HG03066 (cell line): Measurements from ENCODE around the gene RAB8A.
"Not testable (repeated sequence)": the region's sequence is repeated elsewhere in the genome, so short reads cannot be mapped to it uniquely, and the experiment has no call there.

Experiments used
- ATAC-seq: cut with Tn5 transposase; IDR thresholded peaks from one replicate; pipeline ENCODE4 v1.9.1; 2021; ENCODE audit warnings: low read depth; ENCODE audit not compliant: unreplicated experiment

Gene RAB8A

DNA sequence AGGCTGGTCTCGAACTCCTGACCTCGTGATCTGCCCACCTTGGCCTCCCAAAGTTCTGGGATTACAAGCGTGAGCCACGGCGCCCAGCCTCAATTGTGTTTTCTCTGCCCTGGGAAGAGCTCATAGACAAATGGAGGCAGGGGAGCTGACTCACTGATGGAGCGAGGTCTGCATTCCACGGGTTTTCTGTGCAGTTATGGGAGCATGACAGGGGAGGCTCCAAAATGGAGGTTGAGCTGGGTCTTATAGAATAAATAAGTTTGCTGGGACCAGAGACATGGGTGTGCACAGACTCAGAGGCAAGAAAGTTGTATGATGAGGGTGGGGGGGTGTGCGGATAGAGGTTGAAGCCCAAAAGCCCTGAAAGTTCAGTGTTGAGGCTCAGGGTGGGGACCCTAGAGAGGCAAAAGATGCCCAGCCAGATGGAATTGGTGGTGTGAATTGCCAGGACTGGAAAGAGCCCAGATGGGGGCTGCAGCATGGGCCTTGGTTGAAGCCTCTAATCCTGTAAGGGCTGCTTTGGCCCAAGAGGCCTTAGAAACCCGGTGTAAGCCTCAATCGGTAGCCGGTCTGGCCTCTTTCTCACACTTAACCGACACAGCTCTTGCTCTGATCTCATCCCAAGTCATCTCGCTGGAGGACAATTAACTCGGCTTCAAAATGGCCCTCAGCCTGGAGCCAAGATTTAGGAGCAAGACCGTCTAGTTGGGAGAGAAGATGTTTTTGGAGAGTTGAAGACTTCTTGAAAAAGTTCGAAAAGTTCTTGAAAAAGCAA, 33.5 kb upstream of the RAB8A start:
- no peak for ATAC-seq

DNA sequence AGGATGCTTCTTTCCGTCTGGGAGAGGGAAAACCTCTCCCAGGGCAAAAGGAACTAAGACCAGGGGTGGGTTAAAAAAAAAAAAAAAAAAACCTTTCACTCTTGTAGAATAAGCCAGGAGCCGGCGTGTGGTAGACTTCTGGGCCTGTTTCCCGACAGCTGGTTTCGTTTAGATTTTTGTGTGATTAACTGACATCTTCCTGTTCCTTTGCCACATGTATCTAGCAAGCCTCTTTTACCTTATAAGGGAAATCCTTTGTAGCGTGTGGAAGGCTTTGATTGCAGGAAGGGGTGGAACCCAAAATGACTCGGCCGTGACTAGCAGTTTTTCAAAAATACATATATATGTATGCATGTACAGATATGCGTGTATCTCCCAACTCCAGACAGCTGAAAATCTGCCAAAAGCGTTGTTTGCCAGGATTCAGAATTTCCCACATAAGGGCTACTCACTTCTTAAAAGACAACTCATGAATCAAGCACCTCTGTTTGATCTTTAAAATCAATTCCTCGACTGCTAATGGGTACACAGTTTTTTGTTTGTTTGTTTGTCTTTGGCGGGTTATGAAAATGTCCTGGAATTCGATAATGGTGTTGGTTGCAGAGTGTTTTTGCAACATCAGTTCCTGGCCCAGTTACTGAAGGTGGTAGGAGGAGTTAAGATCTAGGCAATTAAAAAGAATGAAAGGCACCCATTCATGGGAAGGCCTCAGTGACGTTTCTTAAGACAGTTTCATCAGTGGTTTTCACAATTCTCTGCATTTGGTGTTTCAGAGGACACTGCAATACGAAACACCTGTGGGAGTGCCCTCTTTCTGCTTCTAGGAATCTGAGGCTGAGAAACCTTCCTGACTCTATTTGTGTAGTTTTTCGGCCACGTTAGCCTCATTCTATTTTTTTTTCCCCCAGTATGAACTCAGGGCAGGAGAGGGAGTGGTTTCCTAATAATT, 32.7 kb upstream of the RAB8A start:
- no peak for ATAC-seq

DNA sequence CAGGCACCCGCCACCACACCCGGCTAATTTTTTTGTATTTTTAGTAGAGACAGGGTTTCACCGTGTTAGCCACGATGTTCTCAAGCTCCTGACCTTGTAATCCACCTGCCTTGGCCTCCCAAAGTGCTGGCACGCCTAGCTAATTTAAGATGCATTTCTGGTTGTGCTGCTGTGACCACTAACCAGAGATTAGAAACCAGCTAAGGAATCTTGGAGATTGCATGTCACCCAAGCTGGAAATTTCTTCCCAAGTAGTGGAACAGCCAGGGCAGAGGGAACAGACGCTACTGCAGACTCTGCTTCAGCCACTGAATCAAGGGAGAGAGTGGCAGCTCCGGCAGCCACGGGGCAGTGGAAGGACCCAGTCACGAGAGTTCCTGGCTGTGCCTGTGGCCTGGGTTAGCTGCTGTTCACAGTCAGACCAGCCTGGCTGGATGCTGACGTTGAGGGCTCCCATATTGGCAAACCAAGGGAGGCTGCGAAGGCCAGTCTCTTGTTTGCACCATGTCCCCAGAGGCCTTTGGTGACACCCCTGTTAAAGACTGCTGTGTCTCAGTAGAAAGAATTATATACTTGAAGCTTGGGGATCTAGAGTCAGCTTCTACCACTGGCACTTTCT, 27.5 kb upstream of the RAB8A start:
- no peak for ATAC-seq

DNA sequence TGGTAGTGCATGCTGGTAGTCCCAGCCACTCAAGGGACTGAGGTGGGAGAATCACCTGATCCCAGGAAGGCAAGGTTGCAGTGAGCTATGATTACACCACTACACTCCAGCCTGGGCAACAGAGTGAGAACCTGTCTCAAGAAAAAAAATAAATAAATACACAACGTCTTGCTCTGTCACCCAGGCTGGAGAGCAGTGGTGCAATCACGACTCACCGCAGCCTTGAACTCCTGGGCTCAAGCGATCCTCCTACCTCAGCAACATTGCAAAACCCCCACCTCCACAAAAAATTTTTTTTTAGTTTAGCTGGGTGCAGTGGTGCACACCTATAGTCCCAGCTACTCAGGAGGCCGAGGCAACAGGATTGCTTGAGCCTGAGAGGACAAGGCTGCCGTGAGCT, 26.6 kb upstream of the RAB8A start:
- no peak for ATAC-seq

DNA sequence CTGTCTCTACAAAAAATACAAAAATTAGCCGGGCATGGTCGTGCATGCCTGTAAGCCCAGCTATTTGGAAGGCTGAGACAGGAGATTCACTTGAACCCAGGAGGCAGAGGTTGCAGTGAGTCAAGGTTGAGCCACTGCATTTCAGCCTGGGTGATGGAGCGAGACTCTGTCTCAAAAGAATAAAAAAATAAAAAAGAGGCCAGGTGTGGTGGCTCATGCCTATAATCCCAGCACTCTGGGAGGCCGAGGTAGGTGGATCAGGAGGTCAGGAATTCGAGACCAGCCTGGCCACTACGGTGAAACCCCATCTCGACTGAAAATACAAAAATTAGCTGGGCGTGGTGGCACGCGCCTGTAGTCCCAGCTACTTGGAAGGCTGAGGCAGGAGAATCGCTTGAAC, 24.3 kb upstream of the RAB8A start:
- not testable (repeated sequence) for ATAC-seq

DNA sequence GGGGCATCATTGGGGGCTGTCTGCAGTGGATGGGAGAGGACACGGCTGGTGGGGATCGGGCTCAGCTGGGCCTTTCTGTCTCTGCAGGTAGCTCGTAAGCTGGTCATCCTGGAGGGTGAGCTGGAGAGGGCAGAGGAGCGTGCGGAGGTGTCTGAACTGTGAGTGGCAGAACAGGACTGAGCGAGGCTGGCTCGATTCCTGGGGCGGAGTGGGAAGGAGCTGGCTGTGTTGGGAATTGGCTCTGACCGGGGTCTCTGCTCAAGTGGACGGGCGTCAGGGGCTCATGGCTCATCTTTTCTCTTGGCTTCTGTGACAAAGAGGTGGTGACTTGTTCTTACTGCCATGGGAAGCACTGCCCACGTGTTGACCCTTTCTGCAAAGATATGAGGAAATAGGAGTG, 23.7 kb upstream of the RAB8A start:
- no peak for ATAC-seq

DNA sequence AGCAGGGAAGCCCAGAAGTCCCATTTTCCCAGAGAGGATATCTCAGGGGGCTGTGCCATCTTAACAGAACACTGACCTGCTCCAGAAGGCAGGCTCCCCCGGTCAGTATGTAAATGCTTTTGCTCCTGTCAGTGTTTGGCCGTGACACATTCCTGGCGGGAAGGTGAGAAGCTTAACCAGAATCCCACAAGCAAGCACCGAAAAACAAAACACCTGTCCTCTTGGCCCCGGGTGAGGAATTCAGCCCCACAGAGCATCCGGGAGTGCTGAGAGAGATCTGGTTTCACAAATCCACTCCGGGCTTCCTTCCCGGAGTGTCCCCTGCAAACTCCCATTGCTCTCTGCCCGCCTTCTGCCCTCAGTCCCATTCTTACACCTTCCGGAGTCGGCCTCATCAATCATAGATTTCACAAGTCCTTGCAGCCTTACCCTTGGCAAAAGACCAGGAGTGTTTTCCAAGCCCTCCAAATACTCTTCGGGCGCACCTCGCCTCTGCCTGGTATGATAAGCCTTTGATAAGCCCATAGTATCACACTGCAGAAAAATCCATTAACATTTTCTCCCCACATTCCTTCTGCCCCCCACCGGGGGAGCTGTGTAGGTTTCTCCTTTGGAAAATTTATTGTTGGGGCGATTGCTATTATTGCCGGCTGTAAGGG, 23.2 kb upstream of the RAB8A start:
- ATAC-seq: no peak

DNA sequence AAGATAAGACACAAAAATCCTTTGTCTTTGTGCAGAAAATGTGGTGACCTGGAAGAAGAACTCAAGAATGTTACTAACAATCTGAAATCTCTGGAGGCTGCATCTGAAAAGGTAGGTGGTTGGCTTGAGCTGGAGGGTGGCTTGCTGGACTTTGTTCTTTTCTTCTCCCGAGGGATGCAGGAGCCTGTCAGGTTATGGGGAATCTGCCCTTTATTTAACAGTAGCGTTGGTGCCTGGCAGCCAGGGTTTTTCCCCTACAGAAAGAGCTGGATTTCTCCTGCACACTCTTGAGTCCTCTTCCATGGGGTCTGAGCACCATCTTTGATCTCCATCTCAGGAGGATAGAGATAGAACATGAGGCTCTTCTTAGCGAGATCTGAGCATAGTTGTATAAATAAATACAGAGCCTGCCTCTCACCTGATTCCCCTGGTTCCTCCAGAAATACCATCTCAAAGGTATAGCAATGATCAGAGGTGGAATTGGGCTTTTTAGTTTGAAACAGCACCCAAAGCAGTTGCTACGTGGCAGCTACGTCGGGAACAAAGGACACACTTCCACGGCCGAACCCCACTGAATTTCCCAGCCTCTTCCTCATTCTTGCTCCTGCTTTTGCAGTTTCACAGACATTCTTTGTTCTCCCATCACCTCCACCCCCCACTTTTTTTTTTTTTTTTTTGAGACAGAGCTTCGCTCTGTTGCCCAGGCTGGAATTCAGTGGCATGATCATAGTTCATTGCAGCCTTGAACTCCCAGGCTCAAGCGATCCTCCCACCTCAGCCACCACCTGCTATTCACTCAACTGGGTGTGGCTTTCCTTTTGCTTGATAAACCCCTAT, 22.5 kb upstream of the RAB8A start:
- ATAC-seq: no peak

DNA sequence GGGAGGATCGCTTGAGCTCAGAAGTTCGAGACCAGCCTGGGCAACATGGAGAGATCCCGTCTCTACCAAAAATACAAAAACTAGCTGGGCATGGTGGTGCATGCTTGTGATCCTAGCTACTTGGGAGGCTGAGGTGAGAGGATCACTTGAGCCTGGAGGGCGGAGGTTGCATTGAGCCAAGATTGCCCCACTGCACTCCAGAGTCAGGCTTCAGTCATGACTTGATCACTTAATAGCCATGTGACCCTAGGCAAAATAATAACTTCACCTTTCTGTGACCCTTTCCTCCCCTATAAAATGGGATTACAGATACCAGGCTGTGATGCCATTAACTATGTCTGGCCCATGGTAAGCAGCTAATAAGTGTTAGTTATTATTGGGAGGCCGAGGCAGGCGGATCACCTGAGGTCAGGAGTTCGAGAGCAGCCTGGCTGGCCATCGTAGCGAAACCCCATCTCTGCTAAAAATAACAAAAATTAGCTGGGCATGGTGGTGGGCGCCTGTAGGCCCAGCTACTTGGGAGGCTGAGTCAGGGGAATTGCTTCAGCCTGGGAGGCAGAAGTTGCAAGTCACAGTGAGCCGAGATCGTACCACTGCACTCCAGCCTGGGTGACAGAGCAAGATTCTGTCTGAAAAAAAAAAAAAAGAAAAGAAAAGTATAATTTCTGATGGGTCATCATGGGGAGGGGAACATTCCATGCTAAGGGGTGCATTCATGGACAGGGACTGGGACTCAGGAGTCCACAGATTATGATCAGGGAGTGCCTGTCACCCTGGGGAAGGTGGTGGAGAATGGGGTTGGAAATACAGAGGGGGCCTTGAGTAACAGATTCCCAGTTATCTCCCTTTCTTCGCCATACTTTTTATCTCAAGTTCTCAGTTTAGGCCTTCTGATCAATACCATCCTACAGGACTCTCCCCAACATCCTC, 19.9 kb upstream of the RAB8A start:
- no peak for ATAC-seq

DNA sequence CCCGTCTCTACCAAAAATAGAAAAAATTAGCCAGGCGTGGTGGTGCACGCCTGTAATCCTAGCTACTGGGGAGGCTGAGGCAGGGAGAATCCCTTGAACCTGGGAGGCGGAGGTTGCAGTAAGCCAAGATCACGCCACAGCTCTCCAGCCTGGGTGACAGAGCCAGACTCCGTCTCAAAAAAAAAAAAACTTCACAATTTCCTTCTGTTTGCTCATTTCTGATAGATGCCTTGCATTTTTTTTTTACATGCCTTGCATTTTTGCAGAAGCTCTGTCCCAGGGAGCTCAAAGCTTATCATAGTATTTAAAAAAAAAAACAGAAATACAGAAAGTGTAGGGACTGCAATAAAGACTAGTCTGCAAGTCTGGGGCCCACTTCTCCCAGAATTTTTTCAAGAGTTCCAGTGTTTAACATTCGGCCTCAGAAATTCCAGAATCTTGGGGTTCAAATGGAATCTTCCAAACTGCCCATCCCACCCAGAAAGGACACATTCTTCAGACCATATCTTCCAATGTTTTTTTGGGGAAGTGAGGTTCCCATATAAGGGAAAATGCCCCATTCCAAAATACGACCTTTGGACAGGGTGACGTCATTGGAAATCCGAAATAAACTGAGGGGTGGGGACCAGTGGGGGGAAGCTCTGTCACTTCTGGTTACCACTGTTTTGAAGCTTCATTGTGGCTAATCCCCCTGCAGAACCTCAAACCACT, 17.2 kb upstream of the RAB8A start:
- ATAC-seq: no peak

DNA sequence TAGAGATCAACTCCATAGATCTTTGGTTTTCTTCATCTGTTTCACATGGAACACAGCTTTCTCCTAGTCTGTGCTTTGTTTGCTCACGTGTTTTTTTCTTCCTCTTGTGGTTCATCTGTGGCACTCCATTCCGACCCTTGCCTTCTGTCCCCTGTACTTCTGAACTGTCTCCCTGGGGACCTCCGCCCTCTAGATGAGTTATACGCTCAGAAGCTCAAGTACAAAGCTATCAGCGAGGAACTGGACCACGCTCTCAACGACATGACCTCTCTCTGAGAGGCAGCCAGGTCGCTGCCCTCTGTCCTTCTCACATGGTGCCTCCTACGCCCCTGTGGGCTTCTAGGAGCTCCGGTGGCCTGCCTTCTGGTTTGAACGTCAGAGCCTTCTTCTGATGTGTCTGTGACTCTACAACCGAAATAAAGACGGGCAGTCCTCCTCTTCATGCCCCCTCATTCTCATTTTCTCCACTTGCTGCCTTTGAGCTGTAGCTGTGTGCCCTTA, 16.6 kb upstream of the RAB8A start:
- ATAC-seq: no peak

DNA sequence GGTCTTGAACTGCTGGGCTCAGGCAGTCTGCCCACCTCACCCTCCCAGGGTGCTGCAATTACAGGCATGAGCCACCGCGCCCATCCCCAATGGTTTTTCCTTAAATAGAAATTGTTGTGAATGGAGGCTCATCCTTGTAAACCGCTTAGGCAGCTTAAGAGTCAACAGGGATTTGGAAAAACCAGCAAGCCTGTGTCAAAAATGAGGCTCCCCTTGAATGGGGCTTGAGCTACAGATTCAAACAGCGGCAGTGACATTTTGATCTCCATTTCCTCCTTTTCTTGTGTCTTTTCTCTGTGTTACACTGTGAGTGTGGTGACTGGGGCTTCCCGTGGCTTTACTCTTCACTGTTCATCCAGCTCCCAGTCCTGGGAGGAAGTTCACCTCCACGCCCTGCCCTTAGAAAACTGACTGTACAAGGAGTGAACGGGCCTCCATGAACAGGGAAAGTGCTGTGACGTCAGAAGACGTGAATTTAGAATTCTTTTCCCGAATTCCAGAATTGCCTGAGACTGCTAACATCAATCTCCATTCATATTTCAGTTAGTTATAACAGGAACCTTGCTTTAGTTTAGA, 15.3 kb upstream of the RAB8A start:
- no peak for ATAC-seq

DNA sequence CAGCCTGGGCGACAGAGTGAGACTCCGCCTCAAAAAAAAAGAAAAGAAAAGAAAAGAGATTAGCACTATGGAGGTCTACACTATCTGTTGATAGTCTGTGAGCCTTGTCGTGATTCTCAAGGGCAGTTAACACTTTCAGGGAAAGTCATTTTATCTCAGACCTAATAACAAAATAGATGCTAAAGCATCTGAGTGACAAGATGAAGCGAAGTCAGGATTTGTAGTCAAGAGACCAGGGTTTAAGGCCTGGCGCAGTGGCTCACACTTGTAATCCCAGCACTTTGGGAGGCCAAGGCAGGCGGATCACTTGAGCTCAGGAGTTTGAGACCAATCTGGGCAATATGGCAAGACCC, 13.3 kb upstream of the RAB8A start:
- no peak for ATAC-seq

DNA sequence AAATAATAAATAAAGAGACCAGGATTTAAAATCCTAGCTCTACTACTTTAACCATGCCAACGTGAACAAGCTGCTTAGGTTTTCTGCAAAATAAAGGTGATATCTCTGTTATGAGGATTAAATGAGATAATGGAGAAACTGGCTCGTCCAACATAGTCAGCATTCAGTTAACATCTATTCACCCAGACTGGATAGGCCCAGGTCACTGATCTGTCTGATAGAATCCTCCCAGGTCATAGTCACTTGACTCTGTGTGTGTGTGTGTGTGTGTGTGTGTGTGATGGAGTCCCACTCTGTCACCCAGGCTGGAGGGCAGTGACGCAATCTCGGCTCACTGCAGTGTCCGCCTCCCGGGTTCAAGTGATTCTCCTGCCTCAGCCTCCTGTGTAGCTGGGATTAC, 12.9 kb upstream of the RAB8A start:
- no peak for ATAC-seq

DNA sequence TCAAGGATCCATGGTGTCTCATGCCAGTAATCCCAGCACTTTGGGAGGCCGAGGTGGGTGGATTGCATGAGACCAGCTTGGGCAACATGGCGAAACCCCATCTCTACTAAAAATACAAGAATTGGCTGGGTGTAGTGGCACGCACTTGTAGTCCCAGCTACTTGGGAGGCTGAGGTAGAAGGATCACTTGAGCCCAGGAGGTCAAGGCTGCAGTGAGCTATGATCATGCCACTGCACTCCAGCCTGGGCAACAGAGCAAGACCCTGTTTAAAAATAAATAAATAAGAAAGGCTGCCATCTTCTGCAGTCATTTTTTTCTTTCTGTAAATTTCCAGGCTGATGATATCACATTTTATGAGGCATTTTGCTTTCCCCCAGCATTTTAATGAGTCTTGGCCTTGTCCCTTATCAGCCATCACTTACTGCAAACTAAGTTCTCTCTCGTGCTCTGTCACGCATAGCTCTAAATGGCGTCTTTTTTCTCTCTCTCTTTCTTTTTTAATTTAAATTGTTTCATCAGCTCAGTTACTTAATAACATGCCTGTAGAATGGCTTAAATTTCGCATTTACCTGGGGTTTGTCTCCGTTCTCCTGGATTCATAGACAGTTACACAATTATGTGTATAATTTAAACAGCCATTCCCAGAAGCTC, 12.2 kb upstream of the RAB8A start:
- ATAC-seq: not testable (repeated sequence)

DNA sequence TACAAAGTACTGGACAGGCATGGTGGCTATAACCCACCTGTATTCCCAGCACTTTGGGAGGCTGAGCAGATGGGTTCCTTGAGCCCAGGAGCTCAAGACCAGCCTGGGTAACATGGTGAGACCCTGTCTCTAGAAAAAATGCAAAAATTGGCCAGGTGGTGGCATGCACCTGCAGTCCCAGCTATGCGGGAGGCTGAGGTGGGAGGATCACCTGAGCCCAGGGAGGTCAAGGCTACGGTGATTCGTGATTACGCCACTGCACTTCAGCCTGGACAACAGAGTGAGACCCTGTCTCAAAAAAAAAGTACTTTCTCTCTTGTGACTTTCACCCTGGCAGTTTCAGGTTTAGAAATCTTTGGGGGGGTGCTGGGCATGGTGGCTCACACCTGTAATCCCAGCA, 11.2 kb upstream of the RAB8A start:
- no peak for ATAC-seq

DNA sequence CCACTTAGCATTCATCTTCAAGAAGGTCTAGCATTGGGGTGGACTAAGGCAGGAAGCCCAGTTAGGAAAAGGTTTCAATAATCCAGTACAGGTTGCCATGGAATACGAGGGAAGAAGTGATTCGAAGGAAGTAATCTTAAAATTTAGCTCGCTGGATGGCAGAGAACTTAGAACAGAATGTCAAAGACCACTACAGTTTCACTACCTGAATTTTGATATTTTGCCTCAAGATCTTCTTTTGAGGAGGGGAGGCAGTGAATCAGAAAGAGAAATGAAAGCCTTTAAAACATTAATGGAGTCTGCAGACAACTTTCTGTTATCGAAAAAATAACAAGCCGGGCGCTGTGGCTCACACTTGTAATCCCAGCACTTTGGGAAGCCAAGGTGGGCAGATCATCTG, 7.0 kb upstream of the RAB8A start:
- ATAC-seq: no peak
